HEK293 (cell line): ENCODE measurements around the gene IDH1.
"Not testable (repeated sequence)": the region's sequence is repeated elsewhere in the genome, so short reads cannot be mapped to it uniquely, and the experiment has no call there.

Experiments
- KLF7 ChIP-seq: fragments of 450-650 bp; formaldehyde crosslinking; IDR thresholded peaks from 2 replicates; pipeline ENCODE4 v1.5.1; 2016; ENCODE audit warnings: missing biosample characterization, missing genetic modification characterization, borderline replicate concordance
- YY1 ChIP-seq: fragments of 450-650 bp; formaldehyde crosslinking; IDR thresholded peaks from 2 replicates; pipeline ENCODE4 v1.5.1; 2018; ENCODE audit warnings: missing biosample characterization, missing genetic modification characterization
- ZNF114 ChIP-seq: fragments of 450-650 bp; formaldehyde crosslinking; IDR thresholded peaks from 2 replicates; pipeline ENCODE4 v1.5.0; 2017; ENCODE audit warnings: missing biosample characterization, missing genetic modification characterization
- TF ChIP-seq, protein P1 (sequence below): fragments of 450-650 bp; formaldehyde crosslinking; IDR thresholded peaks from 2 replicates; pipeline ENCODE4 v1.5.1; 2016; ENCODE audit warnings: missing biosample characterization, missing genetic modification characterization

DNA sequence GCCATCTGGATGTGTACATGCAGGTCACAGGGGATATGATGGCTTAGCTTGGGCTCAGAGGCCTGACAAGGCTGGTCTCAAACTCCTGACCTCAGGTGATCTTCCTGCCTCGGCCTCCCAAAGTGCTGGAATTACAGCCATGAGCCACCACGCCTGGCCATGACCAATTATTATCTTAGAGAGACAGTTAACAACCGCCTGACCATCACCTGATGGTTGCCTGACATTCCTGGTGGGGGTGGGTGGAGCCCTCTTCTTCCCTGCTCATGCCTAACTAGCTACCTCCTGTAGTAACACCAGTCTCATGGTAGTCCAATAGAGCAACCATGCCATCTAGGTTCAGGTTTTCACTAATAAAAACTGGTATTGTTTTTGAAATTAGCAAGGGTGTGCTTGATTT lies 33.0 kb downstream of the IDH1 start:
- not testable (repeated sequence) for TF ChIP-seq YY1 (tag by site-specific recombination); KLF7 (tag by site-specific recombination); ZNF114
- TF ChIP-seq, protein P1, sequence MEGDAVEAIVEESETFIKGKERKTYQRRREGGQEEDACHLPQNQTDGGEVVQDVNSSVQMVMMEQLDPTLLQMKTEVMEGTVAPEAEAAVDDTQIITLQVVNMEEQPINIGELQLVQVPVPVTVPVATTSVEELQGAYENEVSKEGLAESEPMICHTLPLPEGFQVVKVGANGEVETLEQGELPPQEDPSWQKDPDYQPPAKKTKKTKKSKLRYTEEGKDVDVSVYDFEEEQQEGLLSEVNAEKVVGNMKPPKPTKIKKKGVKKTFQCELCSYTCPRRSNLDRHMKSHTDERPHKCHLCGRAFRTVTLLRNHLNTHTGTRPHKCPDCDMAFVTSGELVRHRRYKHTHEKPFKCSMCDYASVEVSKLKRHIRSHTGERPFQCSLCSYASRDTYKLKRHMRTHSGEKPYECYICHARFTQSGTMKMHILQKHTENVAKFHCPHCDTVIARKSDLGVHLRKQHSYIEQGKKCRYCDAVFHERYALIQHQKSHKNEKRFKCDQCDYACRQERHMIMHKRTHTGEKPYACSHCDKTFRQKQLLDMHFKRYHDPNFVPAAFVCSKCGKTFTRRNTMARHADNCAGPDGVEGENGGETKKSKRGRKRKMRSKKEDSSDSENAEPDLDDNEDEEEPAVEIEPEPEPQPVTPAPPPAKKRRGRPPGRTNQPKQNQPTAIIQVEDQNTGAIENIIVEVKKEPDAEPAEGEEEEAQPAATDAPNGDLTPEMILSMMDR (tag by site-specific recombination) = not testable (repeated sequence)
